Measurements from ENCODE around the gene COL27A1.

Gene COL27A1

GRCh38 chr9:114227288-114228015 is 72.1 kb downstream of the COL27A1 start:
- DNase-seq (ENCODE audit: low read depth in 2 of 2), result no peak

DNA sequence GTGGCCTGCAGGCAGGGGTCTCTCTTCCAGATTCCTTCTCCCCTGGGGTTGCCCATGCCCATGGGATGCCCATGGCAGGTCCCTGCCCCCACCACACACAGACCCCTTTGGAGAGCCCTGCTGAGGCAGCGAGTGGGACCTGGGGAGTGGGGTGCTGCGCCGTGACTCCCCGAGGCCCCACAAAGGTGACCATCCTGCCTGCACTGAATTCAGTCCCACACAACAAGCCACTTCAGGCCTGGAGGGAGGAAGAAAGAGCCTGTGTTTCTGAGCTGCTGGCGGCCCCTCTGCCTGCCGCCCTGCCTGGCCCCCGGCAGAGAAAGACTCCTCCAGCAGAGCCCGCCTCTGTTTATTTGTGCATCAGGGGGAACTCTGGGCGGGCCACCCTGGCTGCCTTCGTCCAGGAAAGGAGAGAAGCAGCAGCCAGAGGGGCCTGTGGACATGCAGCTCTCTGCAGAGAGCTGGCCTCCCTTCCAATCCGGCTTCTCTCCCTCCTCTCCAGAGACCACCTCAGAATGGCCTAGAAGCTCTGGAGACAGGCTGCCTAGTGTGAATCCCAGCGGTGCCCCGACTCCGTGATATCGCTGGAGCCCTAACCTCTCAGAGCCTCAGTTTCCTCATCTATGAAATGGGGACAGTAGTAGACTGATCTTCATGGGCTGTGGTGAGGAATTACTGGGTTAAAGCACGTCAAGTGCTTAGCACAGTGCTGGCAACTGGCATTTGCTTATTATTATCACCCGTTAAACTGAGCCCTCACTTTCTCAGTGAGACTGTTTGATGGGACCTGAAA is 72.9 kb downstream of the COL27A1 start:
- no peak for DNase-seq (ENCODE audit: low read depth in 2 of 2)

DNA sequence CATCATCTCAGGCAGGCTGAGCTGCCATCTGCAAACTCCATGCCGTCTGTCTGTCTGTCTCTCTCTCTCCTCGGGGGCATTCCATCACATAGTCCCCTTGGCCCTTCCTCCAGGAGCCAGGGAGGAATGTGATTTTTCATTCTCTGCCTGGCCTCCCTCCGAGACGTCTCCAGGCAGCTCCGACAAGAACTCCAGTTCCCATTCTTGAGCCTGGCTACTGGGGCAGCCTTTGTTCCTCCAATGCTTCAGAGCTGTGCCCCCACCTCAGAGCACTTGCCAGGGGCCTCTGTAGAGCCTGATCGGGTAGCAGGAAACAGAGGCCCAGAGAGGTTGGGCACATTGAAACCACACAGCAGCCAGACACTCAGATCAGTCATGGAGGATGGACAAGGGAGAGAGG is 74.0 kb downstream of the COL27A1 start:
- no peak for DNase-seq (ENCODE audit: low read depth in 2 of 2)

DNA sequence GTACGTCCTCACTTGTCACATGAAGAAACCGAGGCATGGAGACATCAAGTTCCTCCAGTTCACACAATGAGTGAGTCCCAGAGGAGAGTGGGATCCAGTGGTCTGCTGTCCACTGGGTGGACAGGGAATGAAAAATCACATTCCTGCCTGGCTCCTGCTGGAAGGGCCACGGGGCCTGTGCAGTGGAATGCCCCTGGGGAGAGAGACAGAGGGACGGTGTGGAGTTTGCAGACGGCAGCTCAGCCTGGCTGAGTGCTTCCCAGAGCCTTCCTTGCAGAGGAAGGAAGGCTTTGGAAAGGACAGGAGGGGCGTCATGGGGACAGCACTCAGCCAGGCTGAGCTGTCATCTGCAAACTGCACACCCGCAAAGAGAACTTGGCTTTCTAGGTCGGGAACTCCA is 74.7 kb downstream of the COL27A1 start:
- DNase-seq (ENCODE audit: low read depth in 2 of 2), result no peak

- no peak for DNase-seq (ENCODE audit: low read depth in 2 of 2)
These were observed 75.9 kb downstream of the COL27A1 start for GRCh38 chr9:114231273-114231672.

DNA sequence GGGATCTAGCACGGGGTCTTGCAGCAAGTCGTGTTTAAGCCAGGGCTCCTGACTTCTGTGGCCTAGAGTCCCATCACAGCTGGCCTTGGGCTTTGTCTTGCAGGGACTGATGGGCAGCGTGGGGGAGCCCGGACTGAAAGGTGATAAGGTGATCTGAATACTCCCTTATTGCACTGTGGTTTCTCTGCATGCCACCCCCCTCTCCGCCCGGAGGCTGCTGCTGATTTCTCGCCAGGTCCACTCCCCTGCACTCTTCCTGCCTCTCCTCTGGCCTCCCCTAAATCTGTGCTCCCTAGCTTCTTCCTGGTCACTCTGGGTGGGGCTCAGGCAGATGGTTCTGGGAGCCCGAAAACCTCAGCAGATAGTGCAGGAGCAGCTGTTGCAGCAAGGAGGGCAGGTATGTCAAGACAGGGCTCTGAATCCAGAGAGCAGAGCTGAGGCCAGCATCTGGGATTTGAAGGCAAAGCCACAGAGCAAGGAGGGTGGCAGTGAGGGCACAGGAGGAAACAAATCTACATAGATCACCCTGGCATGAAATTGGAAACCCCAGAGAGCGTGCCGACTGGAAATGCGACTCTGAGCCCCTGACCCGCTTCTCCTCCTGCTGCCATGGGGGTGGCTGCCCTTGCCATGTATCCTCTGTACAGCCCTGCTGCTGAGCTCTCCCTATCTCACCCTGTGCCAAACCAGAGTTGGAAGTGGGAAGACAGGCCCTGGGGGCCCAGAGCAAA is 76.5 kb downstream of the COL27A1 start:
- DNase-seq (ENCODE audit: low read depth in 2 of 2), result no peak

GRCh38 chr9:114233491-114234185 is 78.3 kb downstream of the COL27A1 start:
- no peak for DNase-seq (ENCODE audit: low read depth in 2 of 2)

DNA sequence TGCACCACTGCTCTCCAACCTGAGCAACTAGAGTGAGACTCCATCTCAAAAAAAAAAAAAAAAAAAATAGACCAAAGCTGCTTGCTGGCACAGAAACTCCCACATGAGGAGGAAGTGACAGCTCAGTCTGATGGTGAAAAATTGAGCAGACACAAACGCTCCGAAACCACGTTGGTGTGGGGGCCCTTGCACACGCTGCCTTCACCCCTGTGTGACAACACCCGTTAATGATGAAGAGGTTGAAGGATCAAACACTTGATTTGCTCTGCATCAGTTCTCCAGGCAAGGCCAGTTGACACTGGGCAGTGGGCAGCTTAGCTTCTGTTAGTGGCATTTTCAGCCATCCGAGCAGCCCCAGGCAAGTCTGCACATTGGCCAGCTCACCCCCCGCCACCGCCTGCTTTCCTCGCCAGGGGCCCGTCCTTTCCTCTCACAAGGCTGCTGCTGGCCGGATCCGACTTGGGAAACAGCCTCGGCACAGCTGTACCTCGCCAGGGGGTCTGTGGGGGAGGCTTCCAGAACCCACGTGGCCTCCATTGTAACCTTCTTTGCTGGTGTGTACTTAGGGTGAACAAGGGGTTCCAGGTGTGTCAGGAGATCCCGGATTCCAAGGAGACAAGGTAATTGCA is 79.8 kb downstream of the COL27A1 start:
- DNase-seq (ENCODE audit: low read depth in 2 of 2), result no peak

GRCh38 chr9:114236391-114237138 is 81.2 kb downstream of the COL27A1 start:
- no peak for DNase-seq (ENCODE audit: low read depth in 2 of 2)

- no peak for DNase-seq (ENCODE audit: low read depth in 2 of 2)
These were observed 81.9 kb downstream of the COL27A1 start for GRCh38 chr9:114237247-114237646.

DNA sequence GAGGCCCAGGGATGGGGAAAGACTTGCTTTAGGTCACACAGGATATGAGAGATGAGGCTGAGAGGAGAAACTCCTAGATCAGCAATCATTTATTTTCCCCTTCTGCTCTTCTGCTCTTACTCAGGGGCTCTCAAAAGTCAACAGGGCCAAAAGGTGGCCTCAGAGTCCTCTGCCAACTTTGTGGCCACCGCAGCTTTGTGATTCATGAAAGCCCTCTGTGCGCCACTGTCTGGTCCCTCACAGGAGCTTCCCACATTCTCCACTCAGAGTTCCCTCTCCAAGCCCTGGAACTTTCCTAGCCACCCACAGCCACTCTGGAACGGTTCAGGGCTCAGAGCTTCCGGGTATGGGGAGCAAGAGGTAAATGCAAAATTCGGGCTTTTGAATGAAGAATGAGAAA is 82.4 kb downstream of the COL27A1 start:
- no peak for DNase-seq (ENCODE audit: low read depth in 2 of 2)

GRCh38 chr9:114238472-114238871 is 83.1 kb downstream of the COL27A1 start:
- no peak for DNase-seq (ENCODE audit: low read depth in 2 of 2)

DNA sequence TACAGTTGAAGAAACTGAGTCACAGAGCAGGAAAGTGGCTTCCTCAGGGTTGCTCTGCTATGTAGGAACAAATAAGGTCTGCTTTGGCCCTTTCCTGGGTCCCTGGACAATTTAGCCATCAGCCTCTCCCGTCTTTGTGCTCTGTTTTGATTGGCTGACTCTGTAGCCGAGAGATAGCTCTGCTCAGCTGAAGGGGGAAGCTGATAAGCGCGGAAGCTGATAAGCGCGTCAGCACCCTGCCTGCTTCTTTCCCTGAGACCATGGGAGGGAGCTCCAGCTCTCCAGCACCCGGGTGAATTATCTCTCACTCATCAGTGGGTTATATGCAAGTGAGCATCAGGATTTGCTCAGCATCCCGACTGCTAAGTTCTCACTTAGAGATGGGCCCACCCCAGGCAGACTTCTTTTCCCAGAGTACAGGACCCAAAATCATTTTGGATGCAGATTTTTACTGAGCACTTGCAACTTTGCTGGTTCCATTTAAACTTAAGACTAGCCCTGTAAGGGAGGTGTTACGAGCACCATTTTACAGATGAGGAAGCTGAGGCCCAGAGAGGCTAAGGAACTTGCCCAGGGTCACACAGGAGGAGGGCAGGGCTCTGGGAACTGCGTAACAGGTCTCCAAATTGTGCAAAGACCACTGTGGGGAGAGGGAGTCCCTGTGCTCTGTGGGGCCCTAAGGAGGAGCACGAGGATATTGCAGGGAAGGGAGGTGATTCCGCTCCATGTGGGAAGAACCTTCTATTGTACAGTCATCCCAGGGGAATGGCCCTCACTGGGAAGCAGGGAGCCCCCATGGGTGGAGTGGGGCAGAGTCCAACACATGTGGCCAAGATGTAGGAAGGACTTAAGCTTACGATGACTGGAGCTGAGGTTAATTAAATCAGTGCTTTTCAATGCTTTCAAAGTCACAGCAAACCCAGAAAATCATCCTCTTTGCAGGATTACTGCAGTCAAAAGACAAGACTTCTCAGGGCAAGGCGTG is 83.8 kb downstream of the COL27A1 start:
- DNase-seq (ENCODE audit: low read depth in 2 of 2), result no peak

- DNase-seq (ENCODE audit: low read depth in 2 of 2), result no peak
These were observed 84.9 kb downstream of the COL27A1 start for GRCh38 chr9:114240216-114240615.

DNA sequence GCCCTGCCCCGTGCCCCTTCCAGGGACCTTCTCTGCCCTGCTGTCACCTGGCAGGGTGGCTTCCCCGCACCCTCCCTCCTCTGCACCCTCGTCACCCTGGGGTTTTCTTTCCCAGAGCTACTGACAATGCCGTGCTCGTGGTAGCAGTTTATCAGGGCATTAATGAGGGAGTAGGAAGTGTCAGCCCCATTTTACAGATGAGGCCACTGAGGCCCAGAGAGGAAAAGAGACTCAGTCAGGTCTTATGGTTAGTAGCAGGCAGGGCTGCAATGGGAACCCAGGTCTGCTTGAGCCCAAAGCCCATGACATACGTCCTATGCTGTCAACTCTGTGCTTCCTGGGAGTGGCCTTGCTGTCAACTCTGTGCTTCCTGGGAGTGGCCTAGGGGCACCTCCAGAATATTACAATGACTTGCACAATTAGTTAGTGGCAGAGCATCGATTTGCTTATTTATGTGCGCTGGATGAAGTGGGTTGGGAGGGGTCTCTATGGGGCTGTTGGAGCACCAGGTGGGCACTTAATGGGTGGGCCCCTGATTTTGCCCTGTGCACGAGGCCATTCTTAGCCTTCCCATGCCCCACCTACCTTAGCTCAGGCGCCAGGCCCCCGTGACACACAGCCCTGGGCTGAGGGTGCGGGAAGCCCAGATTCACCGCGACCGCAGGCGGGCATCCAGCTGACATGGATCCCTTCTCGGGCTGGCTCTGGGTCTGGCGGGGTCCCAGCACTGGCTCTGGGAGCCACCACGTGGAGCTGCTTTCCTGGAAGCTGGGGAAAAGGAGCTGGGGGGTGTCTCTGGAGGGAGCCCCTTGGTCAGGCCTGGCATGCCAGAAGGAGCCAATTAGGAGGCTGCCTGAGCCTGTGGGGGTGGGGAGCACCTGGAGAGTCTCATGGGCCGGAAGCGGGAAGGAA is 85.6 kb downstream of the COL27A1 start:
- DNase-seq (ENCODE audit: low read depth in 2 of 2), result no peak

DNA sequence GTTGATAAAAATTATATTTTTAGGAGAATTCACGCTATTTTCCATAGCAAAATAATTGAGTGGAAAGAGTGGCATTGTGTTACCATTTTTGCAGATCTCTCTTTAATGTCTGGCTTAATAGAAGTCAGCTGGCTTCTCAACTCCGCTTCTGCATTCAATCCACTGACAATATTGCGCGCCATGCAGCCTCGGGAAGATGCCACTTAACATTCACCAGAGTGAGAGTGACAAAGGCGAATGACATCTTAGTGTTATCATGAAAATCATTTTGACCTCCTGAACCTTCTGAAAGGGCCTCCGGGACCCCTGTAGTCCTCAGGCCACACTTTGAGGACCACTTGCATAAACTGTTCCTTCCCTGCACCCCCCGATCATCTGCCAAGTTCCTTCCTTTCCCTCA is 87.5 kb downstream of the COL27A1 start:
- DNase-seq (ENCODE audit: low read depth in 2 of 2), result no peak

- DNase-seq (ENCODE audit: low read depth in 2 of 2), result no peak
These were observed 87.9 kb downstream of the COL27A1 start for GRCh38 chr9:114243240-114243639.

- no peak for DNase-seq (ENCODE audit: low read depth in 2 of 2)
These were observed 89.2 kb downstream of the COL27A1 start for GRCh38 chr9:114244570-114244969.

DNA sequence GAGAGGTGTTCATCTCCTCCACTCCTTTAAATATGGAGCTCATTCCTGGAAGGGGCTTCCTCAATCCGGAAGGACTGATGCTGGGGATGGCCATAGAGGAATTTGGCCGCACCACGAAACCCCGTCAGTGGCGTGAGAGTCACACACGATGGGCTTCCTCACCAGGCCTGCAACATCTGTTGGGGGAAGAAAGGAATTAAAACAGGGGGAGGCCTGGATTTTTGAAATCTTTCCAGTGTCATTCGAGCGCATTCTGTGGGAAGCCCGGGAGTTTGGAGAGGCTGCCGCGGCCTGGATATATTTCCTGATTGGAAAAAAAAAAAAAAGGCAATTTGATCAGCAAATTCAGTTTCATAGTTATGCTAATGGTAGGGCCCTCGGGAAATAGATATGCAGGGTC is 91.2 kb downstream of the COL27A1 start:
- no peak for DNase-seq (ENCODE audit: low read depth in 2 of 2)

All from stimulated activated CD8-positive, alpha-beta memory T cell treated with anti-CD3 and anti-CD28 coated beads, Interleukin-15, amount 100 ng/mL, for 48 hours (primary cell).